OCI-LY7 (cell line): Measurements from ENCODE around the gene MYO1B. TPM values are rescaled to one million over a fixed set of nuclear protein-coding genes. Genes with fewer than 3 reads are reported as not detected.

Source experiments
- BruUV-seq: library from RNA; stranded (reverse); fragments of 400-500 nt; replicated peaks from 2 replicates; lab custom pipeline; 2021; lab: Mats Ljungman, UMichigan
- CTCF ChIA-PET: fragments of 300-600 bp; sonication (Branson Sonifier 250); formaldehyde crosslinking; loops from one replicate; lab custom pipeline; 2022; ENCODE audit warnings: antibody characterized with exemption; ENCODE audit not compliant: unreplicated experiment; lab: Charles Lee
- POLR2A ChIA-PET: fragments of 300-600 bp; sonication (Branson Sonifier 250); formaldehyde crosslinking; loops from one replicate; lab custom pipeline; 2022; ENCODE audit warnings: antibody characterized with exemption; lab: Charles Lee
- DNase-seq: peaks from one replicate; pipeline ENCODE4 v3.0.0-alpha.2; 2015; ENCODE audit warnings: low spot score
- H2AFZ ChIP-seq: fragments of 200-600 bp; sonication (generic), shearing (Covaris generic); 2 replicates; pipeline ENCODE4 v1.6.1; 2014; ENCODE audit warnings: mild to moderate bottlenecking, antibody characterized with exemption, low read length, moderate library complexity
- H3K27ac ChIP-seq: fragments of 200-600 bp; sonication (generic); 2 replicates; pipeline ENCODE4 v1.5.1; 2014; ENCODE audit warnings: mixed run types, low read depth, mild to moderate bottlenecking, moderate library complexity, low read length, inconsistent platforms; ENCODE audit not compliant: poor library complexity, severe bottlenecking
- H3K36me3 ChIP-seq: fragments of 200-600 bp; sonication (generic); 2 replicates; pipeline ENCODE4 v1.6.1; 2014; ENCODE audit warnings: mild to moderate bottlenecking, antibody characterized with exemption, low read length, moderate library complexity, mixed read lengths; ENCODE audit not compliant: insufficient read depth
- H3K4me1 ChIP-seq: fragments of 200-600 bp; sonication (generic); 2 replicates; pipeline ENCODE4 v1.5.1; 2014; ENCODE audit warnings: mild to moderate bottlenecking, low read length; ENCODE audit not compliant: insufficient read depth, poor library complexity, severe bottlenecking
- H3K4me2 ChIP-seq: fragments of 200-600 bp; sonication (generic); 2 replicates; pipeline ENCODE4 v1.6.1; 2014; ENCODE audit warnings: mild to moderate bottlenecking, low read length
- H3K4me3 ChIP-seq: fragments of 200-600 bp; sonication (generic); 2 replicates; pipeline ENCODE4 v1.5.1; 2014; ENCODE audit warnings: mild to moderate bottlenecking, low read depth, low read length; ENCODE audit not compliant: poor library complexity, severe bottlenecking
- H3K79me2 ChIP-seq: fragments of 200-600 bp; sonication (generic); 2 replicates; pipeline ENCODE4 v1.6.1; 2016; ENCODE audit warnings: low read depth, mild to moderate bottlenecking, low read length, moderate library complexity, mixed read lengths; ENCODE audit not compliant: insufficient read depth
- H3K9me2 ChIP-seq: fragments of 200-600 bp; sonication (generic); 2 replicates; pipeline ENCODE4 v1.6.1; 2016; ENCODE audit warnings: mild to moderate bottlenecking, low read length, mixed read lengths; ENCODE audit not compliant: insufficient read depth
- H3K9me3 ChIP-seq: fragments of 200-600 bp; sonication (generic); 2 replicates; pipeline ENCODE4 v1.6.1; 2014; ENCODE audit warnings: mild to moderate bottlenecking, mixed run types, low read length, mixed read lengths
- H4K20me1 ChIP-seq: fragments of 200-600 bp; sonication (generic); 2 replicates; pipeline ENCODE4 v1.6.1; 2014; ENCODE audit warnings: mild to moderate bottlenecking, antibody characterized with exemption, low read length, moderate library complexity, mixed read lengths; ENCODE audit not compliant: insufficient read depth
- CTCF ChIP-seq: fragments of 200-600 bp; sonication (generic); conservative IDR thresholded peaks from 2 replicates; pipeline ENCODE4 v1.5.1; 2014; ENCODE audit warnings: mild to moderate bottlenecking, antibody characterized with exemption, low read length, moderate library complexity, mixed read lengths
- EZH2phosphoT487 ChIP-seq: fragments of 200-600 bp; sonication (generic); IDR thresholded peaks from 2 replicates; pipeline ENCODE4 v1.6.1; 2018; ENCODE audit warnings: low read depth, borderline replicate concordance, mild to moderate bottlenecking, mixed run types, antibody characterized with exemption, low read length, moderate library complexity, mixed read lengths
- intact Hi-C: fragments of 100-400 bp; cut with micrococcal nuclease; formaldehyde crosslinking; loops from one replicate; pipeline ENCODE4 v1.10.0; 2022; ENCODE audit not compliant: unreplicated experiment
- total RNA-seq, 2 experiments: library from RNA; depleted of rRNA in 1 of 2; stranded (reverse); fragments of >200 nt in 1 of 2; shearing (Covaris generic) in 1 of 2; gene quantifications; 2 replicates each; pipeline ENCODE4 v1.2.3, GENCODE V29; 2014 to 2022

The MYO1B gene
- total RNA-seq, 2 experiments from 2014 or later: not detected

GRCh38 chr2:191233533-191233932 is 11.7 kb upstream of the MYO1B start:
- no peak overlapping the region for H3K4me3 ChIP-seq
- no peak overlapping the region for H3K4me2 ChIP-seq
- no peak overlapping the region for H3K27ac ChIP-seq
- H3K9me2 ChIP-seq: no peaks in the 10 kb centered on the region
- no peak for TF ChIP-seq CTCF
- no peak for TF ChIP-seq EZH2phosphoT487
- H3K36me3 ChIP-seq: no peaks in the 10 kb centered on the region
- no peaks in the 10 kb centered on the region for H3K4me1 ChIP-seq
- no peak overlapping the region for H2AFZ ChIP-seq
- H4K20me1 ChIP-seq: no peaks in the 10 kb centered on the region
- no peaks in the 10 kb centered on the region for H3K9me3 ChIP-seq
- intact Hi-C loops: no loop called here
- ChIA-PET POLR2A (no interaction called here), CTCF (no interaction called here)
- no TSS peak for BruUV-seq
- DNase-seq: no peak
- no peaks in the 10 kb centered on the region for H3K79me2 ChIP-seq

GRCh38 chr2:191234376-191234775 is 10.8 kb upstream of the MYO1B start:
- H3K36me3 ChIP-seq: no peaks in the 10 kb centered on the region
- no peaks in the 10 kb centered on the region for H3K79me2 ChIP-seq
- H3K27ac ChIP-seq: no peak overlapping the region
- H3K4me2 ChIP-seq: no peak overlapping the region
- no TSS peak for BruUV-seq
- H4K20me1 ChIP-seq: no peaks in the 10 kb centered on the region
- no peaks in the 10 kb centered on the region for H3K4me1 ChIP-seq
- H2AFZ ChIP-seq: no peak overlapping the region
- TF ChIP-seq CTCF (no peak), EZH2phosphoT487 (no peak)
- DNase-seq: no peak
- POLR2A ChIA-PET: interaction anchor here (0.5 to 0.6 kb wide), 2 partner anchors 17 to 294 kb away, joined by 3 read pairs; no protein-coding TSS in a partner anchor
- no peaks in the 10 kb centered on the region for H3K9me3 ChIP-seq
- no peaks in the 10 kb centered on the region for H3K9me2 ChIP-seq
- CTCF ChIA-PET: no interaction called here
- no peak overlapping the region for H3K4me3 ChIP-seq
- intact Hi-C loops: no loop called here

- H3K27ac ChIP-seq: no peak overlapping the region
- H3K36me3 ChIP-seq: no peaks in the 10 kb centered on the region
- no peaks in the 10 kb centered on the region for H4K20me1 ChIP-seq
- no peaks in the 10 kb centered on the region for H3K9me2 ChIP-seq
- H3K4me2 ChIP-seq: no peak overlapping the region
- ChIA-PET POLR2A (no interaction called here), CTCF (no interaction called here)
- H3K4me1 ChIP-seq: no peaks in the 10 kb centered on the region
- no peak for DNase-seq
- no peak overlapping the region for H3K4me3 ChIP-seq
- no TSS peak for BruUV-seq
- H3K9me3 ChIP-seq: no peaks in the 10 kb centered on the region
- H3K79me2 ChIP-seq: no peaks in the 10 kb centered on the region
- TF ChIP-seq EZH2phosphoT487: no peak
- no peak for TF ChIP-seq CTCF
- H2AFZ ChIP-seq: no peak overlapping the region
- intact Hi-C loops: no loop called here
Measured at GRCh38 chr2:191240871-191241270, 4.3 kb upstream of the MYO1B start.
